GM12878 (cell line): ENCODE data around the gene ZFP91. TPM values are rescaled to one million over a fixed set of nuclear protein-coding genes. Genes with fewer than 3 reads are reported as not detected.

Source experiments
- ATAC-seq: fragments of 200-7000 bp; cut with Tn5 transposase; 3 replicates; pipeline ENCODE4 v1.9.1; 2020; ENCODE audit warnings: mild to moderate bottlenecking, moderate library complexity
- BruUV-seq: library from RNA; stranded (reverse); fragments of 400-500 nt; replicated peaks from 2 replicates; lab custom pipeline; 2021; lab: Mats Ljungman, UMichigan
- CTCF ChIA-PET: fragments of 300-600 bp; sonication (Branson Sonifier 250); formaldehyde crosslinking; extraction: SDS; loops from one replicate; lab custom pipeline; 2021; ENCODE audit warnings: inconsistent platforms; lab: Yijun Ruan, JAX
- POLR2A ChIA-PET: fragments of 350-600 bp; formaldehyde crosslinking; extraction: SDS; loops from one replicate; lab custom pipeline; 2021; ENCODE audit warnings: inconsistent platforms; lab: Charles Lee
- RAD21 ChIA-PET: fragments of 300-600 bp; sonication (Branson Sonifier 250); formaldehyde crosslinking; loops from one replicate; lab custom pipeline; 2023; ENCODE audit warnings: antibody characterized with exemption; ENCODE audit not compliant: unreplicated experiment; lab: Charles Lee
- SMC1A ChIA-PET: fragments of 300-600 bp; sonication (Branson Sonifier 250); formaldehyde crosslinking; loops from one replicate; lab custom pipeline; 2023; ENCODE audit not compliant: unreplicated experiment, uncharacterized antibody; lab: Charles Lee
- DNase-seq: peaks from one replicate; pipeline ENCODE4 v3.0.0-alpha.2; 2011; ENCODE audit warnings: low read depth, low spot score
- FAIRE-seq: peaks from 3 replicates; lab custom pipeline; 2011; peaks lifted over from hg19 to GRCh38; lab: Jason Lieb, UNC
- H2AFZ ChIP-seq: 2 replicates; pipeline ENCODE4 v1.6.0; 2011; ENCODE audit warnings: low read depth, low read length, control low read depth; ENCODE audit not compliant: control insufficient read depth
- H3K27ac ChIP-seq: 2 replicates; pipeline ENCODE4 v1.5.1; 2011; ENCODE audit warnings: control low read depth; ENCODE audit not compliant: control insufficient read depth, insufficient read depth
- H3K27me3 ChIP-seq, 2 experiments: replicated peaks in 1 of 2; 2 replicates each; pipeline versions ENCODE4 v1.6.0 to v1.6.1; 2011; ENCODE audit warnings: low read length in 1 of 2; ENCODE audit not compliant: control insufficient read depth in 2 of 2, insufficient read depth in 2 of 2
- H3K36me3 ChIP-seq, 2 experiments: 2 replicates each; pipeline ENCODE4 v1.5.1; 2011; ENCODE audit warnings: low read length in 1 of 2; ENCODE audit not compliant: control insufficient read depth in 2 of 2, insufficient read depth in 2 of 2
- H3K4me1 ChIP-seq: 2 replicates; pipeline ENCODE4 v1.6.1; 2011; ENCODE audit warnings: mild to moderate bottlenecking, low read length, moderate library complexity, mixed read lengths; ENCODE audit not compliant: control insufficient read depth, insufficient read depth
- H3K4me2 ChIP-seq: 2 replicates; pipeline ENCODE4 v1.6.0; 2011; ENCODE audit warnings: control low read depth; ENCODE audit not compliant: control insufficient read depth, insufficient read depth
- H3K4me3 ChIP-seq: fragments of 200-600 bp; sonication (generic); 2 replicates; pipeline ENCODE4 v1.5.1; 2016
- H3K79me2 ChIP-seq: 2 replicates; pipeline ENCODE4 v1.6.0; 2011; ENCODE audit warnings: low read length; ENCODE audit not compliant: control insufficient read depth, insufficient read depth
- H3K9ac ChIP-seq: 2 replicates; pipeline ENCODE4 v1.8.0; 2011; ENCODE audit warnings: low read length, control low read depth, mixed read lengths; ENCODE audit not compliant: control insufficient read depth, insufficient read depth
- H3K9me3 ChIP-seq: replicated peaks from 3 replicates; pipeline ENCODE4 v1.5.1; 2011; ENCODE audit warnings: mild to moderate bottlenecking, low read length; ENCODE audit not compliant: control insufficient read depth, insufficient read depth
- H4K20me1 ChIP-seq: 2 replicates; pipeline ENCODE4 v1.6.0; 2011; ENCODE audit not compliant: control insufficient read depth, insufficient read depth
- ATF2 ChIP-seq: IDR thresholded peaks from 2 replicates; pipeline ENCODE4 v1.6.1; 2012; ENCODE audit warnings: low read length, inconsistent platforms
- KAT2A ChIP-seq: conservative IDR thresholded peaks from 2 replicates; pipeline ENCODE4 v1.6.1; 2011; ENCODE audit warnings: low read depth, low read length; ENCODE audit not compliant: control insufficient read depth
- MEF2B ChIP-seq: fragments of 450-650 bp; IDR thresholded peaks from 2 replicates; pipeline ENCODE4 v1.6.1; 2018; ENCODE audit warnings: mild to moderate bottlenecking, moderate library complexity; ENCODE audit not compliant: partially characterized antibody, poor library complexity, severe bottlenecking
- NBN ChIP-seq: fragments of 450-650 bp; IDR thresholded peaks from 2 replicates; pipeline ENCODE4 v1.6.1; 2016
- NRF1 ChIP-seq: conservative IDR thresholded peaks from 2 replicates; pipeline ENCODE4 v1.6.1; 2011; ENCODE audit warnings: mild to moderate bottlenecking, low read depth, low read length, improper control_type of control experiment
- PAX5 ChIP-seq: IDR thresholded peaks from 2 replicates; pipeline ENCODE4 v1.6.1; 2011; ENCODE audit warnings: low read depth, low read length, borderline replicate concordance
- RELB ChIP-seq: fragments of 450-650 bp; IDR thresholded peaks from 2 replicates; pipeline ENCODE4 v1.6.1; 2017; ENCODE audit warnings: low read depth, mild to moderate bottlenecking, moderate library complexity
- SIN3A ChIP-seq: IDR thresholded peaks from 2 replicates; pipeline ENCODE4 v1.6.1; 2012; ENCODE audit warnings: low read depth, low read length, improper control_type of control experiment
- SKIL ChIP-seq: fragments of 450-650 bp; IDR thresholded peaks from 2 replicates; pipeline ENCODE4 v1.6.1; 2017; ENCODE audit warnings: mild to moderate bottlenecking, low read depth, inconsistent platforms; ENCODE audit not compliant: poor library complexity, severe bottlenecking
- SREBF1 ChIP-seq: IDR thresholded peaks from 2 replicates; pipeline ENCODE4 v1.6.1; 2012; ENCODE audit warnings: mild to moderate bottlenecking, low read length
- ZNF622 ChIP-seq: fragments of 450-650 bp; IDR thresholded peaks from 2 replicates; pipeline ENCODE4 v1.6.1; 2017; ENCODE audit warnings: mild to moderate bottlenecking, inconsistent platforms
- ZNF687 ChIP-seq: fragments of 450-650 bp; IDR thresholded peaks from 2 replicates; pipeline ENCODE4 v1.6.1; 2017; ENCODE audit warnings: mild to moderate bottlenecking, moderate library complexity
- in situ Hi-C: fragments of 300-500 bp; cut with MboI; formaldehyde crosslinking; loops from 9 replicates; pipeline ENCODE4 v1.14.3; 2018; ENCODE audit warnings: mixed read lengths
- intact Hi-C: fragments of 100-400 bp; cut with micrococcal nuclease; formaldehyde crosslinking; loops from one replicate; pipeline ENCODE4 v1.14.2; 2022; ENCODE audit not compliant: unreplicated experiment
- polyA plus RNA-seq, 11 experiments: library from polyadenylated mRNA; depleted of rRNA in 4 of 11; unstranded in 6 of 11; stranded (reverse) in 5 of 11; fragments of >200 nt; fragmentation: Nextera tagmentation in 4 of 11; fragmentation: Illumina TruSeq in 1 of 11; extraction: Ambion mirVana in 4 of 11; extraction: Trizol in 1 of 11; gene quantifications; 1 replicate in 1 of 11; 2 replicates in 10 of 11; pipeline versions ENCODE4 v1.2.1 to v1.2.3, GENCODE V29; 2011 to 2016; ENCODE audit warnings: inconsistent platforms in 2 of 11, missing spikeins in 2 of 11, low read depth in 1 of 11
- total RNA-seq, 4 experiments: library from RNA; depleted of rRNA in 3 of 4; stranded (reverse); fragments of >200 nt in 3 of 4; fragmentation: Illumina TruSeq in 1 of 4; extraction: Trizol in 1 of 4; gene quantifications; 2 replicates each; pipeline versions ENCODE4 v1.2.1 to v1.2.3, GENCODE V29; 2013 to 2021

Gene ZFP91
- total and polyA plus RNA-seq, 10 of the 15 experiments (the other 5 are each of a cell fraction or from before 2014, with no cell fraction given), result 12.9 to 54.1 (median 31.7) TPM

GRCh38 chr11:58645854-58646253 lies 67.0 kb downstream of the ZFP91 start:
- no TSS peak for BruUV-seq
- no peaks in the 10 kb centered on the region for H3K36me3 ChIP-seq
- no peak overlapping the region for H3K9ac ChIP-seq
- POLR2A ChIA-PET, result no interaction called here
- RAD21 ChIA-PET, result interaction anchor here (0.7 to 2.1 kb wide), 4 partner anchors 16 to 498 kb away, joined by 3 to 17 read pairs (median 4); no protein-coding TSS in a partner anchor
- H3K4me1 ChIP-seq, result peaks cover 10% of the 10 kb centered on the region
- H3K4me2 ChIP-seq, result no peak overlapping the region
- peaks cover 9% of the 10 kb centered on the region for H3K9me3 ChIP-seq
- DNase-seq, result no peak
- CTCF ChIA-PET, result interaction anchor here (0.6 to 5.4 kb wide), 8 partner anchors 9 to 490 kb away, joined by 3 to 46 read pairs (median 10); partner anchors contain the start of gene LPXN
- no peak overlapping the region for H3K4me3 ChIP-seq
- no peak for FAIRE-seq
- H4K20me1 ChIP-seq, result no peaks in the 10 kb centered on the region
- ATAC-seq, result no peak
- no peaks in the 10 kb centered on the region for H3K79me2 ChIP-seq
- in situ Hi-C loops (no loop called here), intact Hi-C loops (loop anchor here (2.0 kb wide), 2 partner anchors 29 to 67 kb away; partner anchors contain the start of gene ZFP91)
- H3K27ac ChIP-seq, result no peak overlapping the region
- H3K27me3 ChIP-seq, result no peaks in the 10 kb centered on the region
- H2AFZ ChIP-seq, result no peak overlapping the region
- SMC1A ChIA-PET, result interaction anchor here (1.3 to 3.2 kb wide), 9 partner anchors 9 to 199 kb away, joined by 3 to 26 read pairs (median 8); partner anchors contain the start of gene LPXN
- TF ChIP-seq SKIL (no peak), PAX5 (no peak), ATF2 (no peak), NBN (no peak), SREBF1 (no peak), KAT2A (no peak), RELB (no peak), ZNF687 (no peak), SIN3A (no peak), MEF2B (no peak), ZNF622 (no peak), NRF1 (no peak)
